Neural cell (in vitro differentiated cells): ENCODE measurements around the gene DENND4A. TPM values are rescaled to one million over a fixed set of nuclear protein-coding genes. Genes with fewer than 3 reads are reported as not detected.

Source experiments
- H2AFZ ChIP-seq: fragments of 200-600, 300-800 bp; sonication (generic), shearing (Covaris generic); 2 replicates; pipeline ENCODE4 v1.6.0; 2014; ENCODE audit warnings: low read depth, mild to moderate bottlenecking, antibody characterized with exemption, low read length, moderate library complexity
- H3F3A ChIP-seq: fragments of 200-600 bp; shearing (Covaris generic); 2 replicates; pipeline ENCODE4 v1.6.1; 2016; ENCODE audit warnings: mild to moderate bottlenecking, moderate library complexity, mixed read lengths, antibody characterized with exemption, low read length; ENCODE audit not compliant: insufficient read depth, poor library complexity, severe bottlenecking
- H3K27ac ChIP-seq: fragments of 200-600, 300-800 bp; sonication (generic), shearing (Covaris generic); 2 replicates; pipeline ENCODE4 v1.5.1; 2014; ENCODE audit warnings: mild to moderate bottlenecking, low read length, moderate library complexity
- H3K27me3 ChIP-seq: fragments of 300-800, 200-600 bp; sonication (generic), shearing (Covaris generic); 2 replicates; pipeline ENCODE4 v1.6.0; 2014; ENCODE audit warnings: mild to moderate bottlenecking, low read depth, low read length, moderate library complexity; ENCODE audit not compliant: insufficient read depth
- H3K36me3 ChIP-seq: fragments of 300-800, 200-600 bp; sonication (generic), shearing (Covaris generic); 2 replicates; pipeline ENCODE4 v1.5.1; 2014; ENCODE audit warnings: mild to moderate bottlenecking, antibody characterized with exemption, low read length, moderate library complexity; ENCODE audit not compliant: insufficient read depth
- H3K4me2 ChIP-seq: fragments of 300-800, 200-600 bp; sonication (generic), shearing (Covaris generic); 2 replicates; pipeline ENCODE4 v1.6.0; 2014; ENCODE audit warnings: mild to moderate bottlenecking, low read length
- H3K4me3 ChIP-seq: fragments of 300-800, 200-600 bp; sonication (generic), shearing (Covaris generic); 2 replicates; pipeline ENCODE4 v1.5.1; 2014; ENCODE audit warnings: mild to moderate bottlenecking, low read length, moderate library complexity
- H3K79me2 ChIP-seq: fragments of 200-600 bp; shearing (Covaris generic); replicated peaks from 2 replicates; pipeline ENCODE4 v1.6.0; 2014; ENCODE audit warnings: mild to moderate bottlenecking, low read length, moderate library complexity; ENCODE audit not compliant: insufficient read depth
- H3K9ac ChIP-seq: fragments of 300-800, 200-600 bp; sonication (generic), shearing (Covaris generic); 2 replicates; pipeline ENCODE4 v1.6.1; 2016; ENCODE audit warnings: mild to moderate bottlenecking, low read length, mixed read lengths
- H3K9me2 ChIP-seq: fragments of 200-600 bp; shearing (Covaris generic); 2 replicates; pipeline ENCODE4 v1.6.1; 2016; ENCODE audit warnings: mild to moderate bottlenecking, low read length, mixed read lengths; ENCODE audit not compliant: insufficient read depth
- H3K9me3 ChIP-seq: fragments of 200-600, 300-800 bp; sonication (generic), shearing (Covaris generic); 2 replicates; pipeline ENCODE4 v1.6.1; 2016; ENCODE audit warnings: mild to moderate bottlenecking, mixed run types, low read length, moderate library complexity, mixed read lengths
- H4K20me1 ChIP-seq: fragments of 200-600 bp; shearing (Covaris generic); 2 replicates; pipeline ENCODE4 v1.6.1; 2016; ENCODE audit warnings: mild to moderate bottlenecking, mixed run types; ENCODE audit not compliant: insufficient read depth
- EP300 ChIP-seq: fragments of 450-650 bp; conservative IDR thresholded peaks from 2 replicates; pipeline ENCODE4 v1.6.1; 2014; ENCODE audit warnings: antibody characterized with exemption, mild to moderate bottlenecking, moderate library complexity; ENCODE audit not compliant: poor library complexity, severe bottlenecking
- EZH2 ChIP-seq: fragments of 200-600, 300-800 bp; shearing (Covaris generic), sonication (generic); IDR thresholded peaks from 2 replicates; pipeline ENCODE4 v1.6.1; 2014; ENCODE audit warnings: antibody characterized with exemption, low read length, borderline replicate concordance, mild to moderate bottlenecking; ENCODE audit not compliant: insufficient read depth, poor library complexity, severe bottlenecking
- MXI1 ChIP-seq: fragments of 450-650 bp; conservative IDR thresholded peaks from 2 replicates; pipeline ENCODE4 v1.6.1; 2014; ENCODE audit warnings: antibody characterized with exemption, mild to moderate bottlenecking; ENCODE audit not compliant: poor library complexity, severe bottlenecking
- POLR2AphosphoS5 ChIP-seq: IDR thresholded peaks from 2 replicates; pipeline ENCODE4 v1.6.1; 2012
- RAD21 ChIP-seq: fragments of 450-650 bp; conservative IDR thresholded peaks from 2 replicates; pipeline ENCODE4 v1.6.1; 2014; ENCODE audit warnings: antibody characterized with exemption, mild to moderate bottlenecking, moderate library complexity
- REST ChIP-seq: IDR thresholded peaks from 2 replicates; pipeline ENCODE4 v1.6.1; 2012; ENCODE audit warnings: borderline replicate concordance
- SMC3 ChIP-seq: fragments of 450-650 bp; conservative IDR thresholded peaks from 2 replicates; pipeline ENCODE4 v1.6.1; 2014; ENCODE audit warnings: antibody characterized with exemption, mild to moderate bottlenecking, moderate library complexity; ENCODE audit not compliant: poor library complexity
- TAF1 ChIP-seq: IDR thresholded peaks from 2 replicates; pipeline ENCODE4 v1.6.1; 2012; ENCODE audit warnings: low read depth
- polyA plus RNA-seq: library from polyadenylated mRNA; depleted of rRNA; stranded (reverse); fragments of >200 nt; gene quantifications from 2 replicates; pipeline ENCODE4 v1.2.3, GENCODE V29; 2014
- TF ChIP-seq, protein P1 (sequence below): fragments of 450-650 bp; IDR thresholded peaks from 2 replicates; pipeline ENCODE4 v1.5.1; 2014; ENCODE audit warnings: antibody characterized with exemption, mild to moderate bottlenecking, moderate library complexity; ENCODE audit not compliant: poor library complexity, severe bottlenecking

The DENND4A gene
- polyA plus RNA-seq, 1 donor from 2014 or later: 7.5 TPM

DNA sequence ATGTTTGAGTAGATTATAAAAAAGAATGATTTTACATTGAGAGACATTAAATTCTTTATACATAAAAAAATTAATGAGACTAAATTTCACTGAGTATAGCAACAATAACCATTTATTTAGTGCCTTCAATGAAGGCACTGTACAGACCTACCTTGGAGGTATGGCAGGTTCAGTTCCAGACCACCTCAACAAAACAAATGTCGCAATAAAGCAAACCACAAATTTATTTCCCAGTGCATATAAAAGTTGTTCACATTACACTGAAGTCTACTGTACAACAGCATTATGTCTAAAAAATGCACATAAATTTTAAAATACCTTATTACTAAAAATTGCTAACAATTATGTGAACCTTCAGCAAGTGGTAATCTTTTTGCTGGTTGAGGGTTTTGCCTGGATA, 111.5 kb downstream of the DENND4A start:
- H3F3A ChIP-seq: no peaks in the 10 kb centered on the region
- H3K4me2 ChIP-seq: no peak overlapping the region
- H3K9me3 ChIP-seq: no peaks in the 10 kb centered on the region

GRCh38 chr15:65676123-65676522, 116.0 kb downstream of the DENND4A start:
- Histone ChIP-seq H3K9me3 (no peaks in the 10 kb centered on the region), H4K20me1 (no peaks in the 10 kb centered on the region), H3K4me2 (no peak overlapping the region), H3K79me2 (no peaks in the 10 kb centered on the region), H3K9ac (no peak overlapping the region), H3K27ac (no peak overlapping the region), H3K36me3 (no peaks in the 10 kb centered on the region), H3K27me3 (no peaks in the 10 kb centered on the region), H3K4me3 (no peak overlapping the region), H3K9me2 (no peaks in the 10 kb centered on the region), H2AFZ (no peak overlapping the region), H3F3A (no peaks in the 10 kb centered on the region)
- TF ChIP-seq, protein P1, sequence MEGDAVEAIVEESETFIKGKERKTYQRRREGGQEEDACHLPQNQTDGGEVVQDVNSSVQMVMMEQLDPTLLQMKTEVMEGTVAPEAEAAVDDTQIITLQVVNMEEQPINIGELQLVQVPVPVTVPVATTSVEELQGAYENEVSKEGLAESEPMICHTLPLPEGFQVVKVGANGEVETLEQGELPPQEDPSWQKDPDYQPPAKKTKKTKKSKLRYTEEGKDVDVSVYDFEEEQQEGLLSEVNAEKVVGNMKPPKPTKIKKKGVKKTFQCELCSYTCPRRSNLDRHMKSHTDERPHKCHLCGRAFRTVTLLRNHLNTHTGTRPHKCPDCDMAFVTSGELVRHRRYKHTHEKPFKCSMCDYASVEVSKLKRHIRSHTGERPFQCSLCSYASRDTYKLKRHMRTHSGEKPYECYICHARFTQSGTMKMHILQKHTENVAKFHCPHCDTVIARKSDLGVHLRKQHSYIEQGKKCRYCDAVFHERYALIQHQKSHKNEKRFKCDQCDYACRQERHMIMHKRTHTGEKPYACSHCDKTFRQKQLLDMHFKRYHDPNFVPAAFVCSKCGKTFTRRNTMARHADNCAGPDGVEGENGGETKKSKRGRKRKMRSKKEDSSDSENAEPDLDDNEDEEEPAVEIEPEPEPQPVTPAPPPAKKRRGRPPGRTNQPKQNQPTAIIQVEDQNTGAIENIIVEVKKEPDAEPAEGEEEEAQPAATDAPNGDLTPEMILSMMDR: no peak
- TF ChIP-seq SMC3 (no peak), EZH2 (no peak), REST (no peak), POLR2AphosphoS5 (no peak), TAF1 (no peak), EP300 (no peak), MXI1 (no peak)

More for the DNA sequence above, 111.5 kb downstream of the DENND4A start:
- H3K79me2 ChIP-seq: no peaks in the 10 kb centered on the region
- H3K27ac ChIP-seq: no peak overlapping the region
- no peaks in the 10 kb centered on the region for H3K9me2 ChIP-seq
- no peak for TF ChIP-seq EP300
- no peak for TF ChIP-seq RAD21
- no peak for TF ChIP-seq SMC3
- TF ChIP-seq REST: no peak
- TF ChIP-seq, protein P1: no peak
- no peak for TF ChIP-seq EZH2
- TF ChIP-seq POLR2AphosphoS5: no peak
- no peak for TF ChIP-seq MXI1
- TF ChIP-seq TAF1: no peak
- H3K4me3 ChIP-seq: no peak overlapping the region
- no peaks in the 10 kb centered on the region for H4K20me1 ChIP-seq
- no peaks in the 10 kb centered on the region for H3K27me3 ChIP-seq
- no peak overlapping the region for H2AFZ ChIP-seq
- H3K36me3 ChIP-seq: no peaks in the 10 kb centered on the region
- no peak overlapping the region for H3K9ac ChIP-seq
